Right lobe of liver (tissue), 4 donors: ENCODE measurements around the gene ARVCF.

Source experiments
- CTCF ChIP-seq, 4 donors: fragments of 200-600 bp in 3 of 4; fragments of 450-650 bp in 1 of 4; IDR thresholded peaks; one replicate each; pipeline versions ENCODE4 v1.5.1 to v1.8.0; 2016 to 2022; ENCODE audit warnings: antibody characterized with exemption in 4 of 4, mild to moderate bottlenecking in 2 of 4
- POLR2A ChIP-seq: fragments of 450-650 bp; IDR thresholded peaks from one replicate; pipeline ENCODE4 v1.6.1; 2017; ENCODE audit warnings: antibody characterized with exemption, mild to moderate bottlenecking
- donor health status: DM: no; HTN: no; CAD: no.
- donor health status: DM: no; HTN: no; CAD: no.
- donor health status: DM: no; HTN: yes; CAD: no.

DNA sequence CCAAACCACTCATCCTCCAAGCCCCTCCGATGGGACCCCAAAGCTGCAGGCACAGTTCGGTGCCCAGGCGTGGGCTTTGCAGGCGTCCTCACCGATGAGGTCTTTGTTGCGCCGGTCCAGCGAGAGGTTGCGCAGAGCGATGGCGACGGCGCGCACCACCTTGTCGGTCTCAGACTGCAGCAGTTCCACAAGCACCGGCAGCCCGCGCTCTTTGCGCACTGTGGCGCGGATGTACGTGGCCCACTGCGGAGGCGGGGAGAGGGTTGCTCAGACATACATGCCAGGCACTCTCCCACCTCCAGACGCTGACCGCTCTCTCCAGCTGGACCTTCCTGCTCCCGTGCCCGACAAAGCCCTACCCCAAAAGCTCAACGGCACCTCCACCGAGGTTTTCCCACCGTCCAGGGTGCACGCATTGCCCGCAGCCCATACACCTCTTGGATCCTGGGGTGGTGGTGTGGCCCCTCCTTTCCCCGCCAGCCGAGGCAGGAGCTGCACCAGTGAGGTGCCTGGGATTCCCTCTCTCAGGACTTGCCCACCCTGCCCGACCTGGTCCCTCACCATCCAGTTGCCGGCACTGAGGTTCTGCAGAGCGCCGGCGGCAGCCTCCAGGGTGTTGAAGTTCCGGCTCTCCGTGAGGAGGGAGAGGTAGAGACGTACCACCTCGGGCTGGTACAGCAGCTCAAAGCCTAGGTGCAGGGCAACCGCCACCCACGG lies 42.9 kb downstream of the ARVCF start:
- TF ChIP-seq POLR2A (no peak), CTCF (IDR thresholded peaks at IDR 0.05) (no peak)
